GM19452 (cell line): ENCODE data around the gene SCN4A.
"Not testable (repeated sequence)": the region's sequence is repeated elsewhere in the genome, so short reads cannot be mapped to it uniquely, and the experiment has no call there.

Experiments used
- ATAC-seq: cut with Tn5 transposase; IDR thresholded peaks from one replicate; pipeline ENCODE4 v1.9.1; 2021; ENCODE audit not compliant: unreplicated experiment

Gene SCN4A

DNA sequence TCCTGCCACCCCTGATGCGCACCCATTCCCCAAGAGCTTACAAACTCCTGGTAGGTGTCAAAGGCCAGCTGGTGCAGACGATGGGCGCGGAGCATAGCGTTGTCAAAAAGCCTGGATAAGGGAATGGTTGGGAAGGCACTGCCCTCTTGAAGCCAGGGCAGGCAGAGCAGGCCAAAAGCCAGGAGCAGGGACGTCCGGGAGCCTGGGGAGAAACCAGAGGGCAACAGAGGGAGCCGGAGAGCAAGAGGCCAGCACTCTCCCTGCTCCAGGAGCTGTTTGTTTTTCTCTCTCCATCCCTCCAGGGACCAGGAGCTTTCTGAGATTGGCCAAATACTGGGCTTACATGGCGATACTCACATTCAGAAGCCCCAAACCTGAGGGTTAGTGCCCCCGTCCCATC lies 54.4 kb downstream of the SCN4A start:
- no peak for ATAC-seq

DNA sequence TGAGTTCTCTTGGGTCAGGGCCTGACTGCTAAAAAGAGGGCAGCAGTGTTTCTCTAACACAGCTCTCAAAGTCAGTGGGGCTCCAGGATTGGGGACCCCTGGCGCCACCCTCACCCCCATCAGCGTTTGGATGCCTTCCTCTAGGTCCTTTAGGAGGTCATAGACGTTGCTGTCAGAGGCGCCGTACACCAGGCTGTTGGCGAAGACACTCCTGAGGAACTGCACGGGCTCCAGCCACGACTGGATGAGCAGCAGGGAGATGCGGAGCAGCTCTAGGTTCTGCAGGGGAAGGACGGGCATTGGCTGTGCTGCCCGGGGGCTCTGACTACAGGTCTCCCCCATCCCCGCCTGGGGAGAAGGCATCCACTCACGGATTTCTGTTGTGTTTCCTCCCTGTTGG lies 55.1 kb downstream of the SCN4A start:
- ATAC-seq: no peak

DNA sequence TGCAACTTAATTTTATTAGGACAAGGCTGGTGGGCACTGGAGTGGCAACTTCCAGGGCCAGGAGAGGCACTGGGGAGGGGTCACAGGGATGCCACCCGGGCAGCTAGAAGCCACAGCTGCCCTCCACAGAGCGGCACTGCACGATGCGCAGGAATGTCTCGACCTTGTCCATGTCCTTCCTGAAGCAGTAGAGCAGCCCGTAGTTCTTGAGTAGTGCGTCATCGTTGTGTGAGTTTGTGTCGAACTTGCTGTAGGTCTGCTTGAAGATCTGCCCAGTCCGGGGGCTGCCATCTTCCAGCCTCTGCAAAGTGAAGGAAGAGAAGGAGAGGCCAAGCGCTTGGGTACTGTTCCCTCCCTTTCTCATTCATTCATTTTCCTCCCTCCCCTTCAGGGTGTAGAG lies 55.5 kb downstream of the SCN4A start:
- ATAC-seq: not testable (repeated sequence)

DNA sequence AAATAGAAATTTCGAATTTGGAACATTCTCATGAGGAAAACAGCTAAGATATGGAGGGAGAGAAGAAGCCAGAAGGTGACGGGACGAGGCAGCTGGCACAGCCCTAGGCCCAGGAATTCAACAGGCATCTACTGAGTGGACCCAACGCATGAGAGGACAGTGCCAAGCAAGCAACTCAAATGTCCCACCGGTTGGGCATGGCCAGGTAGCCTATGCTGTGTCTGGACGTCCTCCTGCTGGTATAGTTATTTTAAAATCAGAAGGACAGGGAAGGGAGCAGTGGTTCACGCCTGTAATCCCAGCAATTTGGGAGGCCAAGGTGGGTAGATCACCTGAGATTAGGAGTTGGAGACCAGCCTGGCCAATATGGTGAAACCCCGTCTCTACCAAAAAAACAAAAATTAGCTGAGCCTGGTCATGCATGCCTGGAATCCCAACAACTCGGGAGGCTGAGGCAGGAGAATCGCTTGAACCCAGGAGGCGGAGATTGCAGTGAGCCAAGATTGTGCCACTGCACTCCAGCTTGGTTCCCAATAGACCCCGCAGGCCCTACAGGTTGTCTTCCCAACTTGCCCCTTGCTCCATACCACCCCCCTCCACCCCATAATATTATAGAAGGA lies 56.0 kb downstream of the SCN4A start:
- no peak for ATAC-seq

DNA sequence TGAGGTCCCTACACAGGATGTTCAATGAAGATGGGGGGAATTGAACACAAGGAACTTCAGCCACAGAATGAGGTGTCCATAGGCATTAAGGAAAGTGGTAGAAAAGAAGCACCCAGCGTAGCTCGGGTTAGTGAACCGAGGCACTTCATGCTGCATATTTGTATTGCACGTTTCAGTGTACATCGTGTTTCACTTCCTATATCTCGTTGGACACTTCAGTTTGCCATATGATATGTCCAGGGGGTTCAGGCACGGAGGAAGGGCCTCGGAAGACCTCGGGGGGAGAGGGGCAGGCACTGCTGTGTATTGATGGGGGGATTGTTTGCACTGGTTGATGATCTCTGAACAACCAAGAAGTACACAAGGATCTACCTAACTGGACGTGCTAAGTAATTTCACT lies 57.0 kb downstream of the SCN4A start:
- ATAC-seq: not testable (repeated sequence)

DNA sequence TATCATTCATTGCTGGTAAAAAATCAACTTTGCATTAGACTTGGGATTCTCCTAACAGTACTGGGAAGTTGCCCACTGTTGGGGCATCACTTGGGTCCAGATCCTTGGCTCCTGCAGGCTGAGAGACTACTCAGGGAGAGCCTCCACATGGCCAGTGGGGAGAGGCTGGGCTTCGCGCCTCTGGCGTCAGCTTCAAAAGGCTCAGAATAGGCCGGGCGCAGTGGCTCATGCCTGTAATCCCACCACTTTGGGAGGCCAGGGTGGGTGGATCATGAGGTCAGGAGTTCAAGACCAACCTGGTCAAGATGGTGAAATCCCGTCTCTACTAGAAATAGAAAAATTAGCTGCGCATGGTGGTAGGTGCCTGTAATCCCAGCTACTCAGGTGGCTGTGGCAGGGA lies 58.2 kb downstream of the SCN4A start:
- no peak for ATAC-seq

DNA sequence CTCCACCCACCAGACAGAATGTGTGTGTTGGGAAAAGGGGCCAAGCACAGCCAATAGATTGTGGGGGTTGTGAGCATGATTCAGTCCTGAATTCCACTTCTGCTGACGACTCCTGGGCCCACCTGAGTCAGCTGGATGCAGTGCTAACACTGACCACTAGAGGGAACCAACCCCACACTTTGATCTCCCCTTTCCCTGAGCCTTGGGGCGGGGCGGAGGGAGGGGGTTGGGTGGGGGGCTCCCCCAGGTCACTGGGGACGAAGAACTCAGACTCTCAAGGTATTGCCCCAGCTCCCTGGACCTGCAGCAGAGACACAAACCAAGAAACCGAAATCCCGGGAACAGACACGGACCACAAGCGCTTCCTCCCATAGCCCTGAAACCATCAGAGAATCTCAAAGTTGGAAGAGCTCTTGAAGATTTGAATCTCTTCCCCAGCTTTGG lies 61.0 kb downstream of the SCN4A start:
- ATAC-seq: no peak

DNA sequence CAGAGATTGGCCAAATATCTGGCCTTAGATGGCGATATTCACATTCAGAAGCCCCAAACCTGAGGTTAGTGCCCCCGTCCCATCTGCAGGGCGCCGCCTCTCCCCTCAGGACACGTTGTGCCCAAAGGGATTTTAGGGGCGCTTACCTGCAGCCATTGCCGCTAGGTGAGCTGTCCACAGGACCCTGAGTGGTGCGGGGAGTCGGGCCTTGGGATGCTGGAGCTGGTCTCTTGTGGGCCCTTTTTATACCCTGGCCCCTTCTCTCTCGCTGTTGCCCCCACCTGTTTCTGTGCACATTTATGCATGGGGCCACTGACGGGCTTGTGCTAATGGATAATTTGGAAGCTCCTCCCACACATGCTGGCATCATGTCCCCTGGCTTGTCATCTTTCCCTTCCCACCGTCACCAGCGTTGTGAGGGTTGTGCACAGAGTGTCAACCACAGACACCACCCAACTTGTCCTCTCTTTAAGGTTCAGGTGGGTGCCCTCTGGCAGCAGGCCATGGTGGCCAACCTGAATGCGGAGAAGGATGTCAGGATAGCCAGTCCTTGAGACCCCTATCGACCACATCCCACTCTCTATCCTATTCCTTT lies 61.6 kb downstream of the SCN4A start, which contains the start of gene CSHL1:
Gene CSHL1 (minus strand): TSS at position 218 of the 595 bp plus-strand sequence. CDS start 62 bp downstream, at position 156.
- ATAC-seq: no peak

DNA sequence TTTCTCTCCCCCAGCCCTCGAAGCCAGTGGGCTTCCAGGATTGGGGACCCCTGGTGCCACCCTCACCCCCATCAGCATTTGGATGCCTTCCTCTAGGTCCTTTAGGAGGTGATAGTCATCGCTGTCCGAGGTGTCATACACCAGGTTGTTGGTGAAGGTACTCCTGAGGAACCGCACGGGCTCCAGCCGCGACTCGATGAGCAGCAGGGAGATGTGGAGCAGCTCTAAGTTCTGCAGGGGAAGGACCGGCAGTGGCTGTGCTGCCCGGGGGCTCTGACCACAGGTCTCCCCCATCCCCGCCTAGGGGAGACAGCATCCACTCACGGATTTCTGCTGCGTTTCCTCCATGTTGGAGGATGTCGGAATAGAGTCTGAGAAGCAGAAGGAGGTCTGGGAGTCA lies 62.6 kb downstream of the SCN4A start:
- ATAC-seq: no peak

DNA sequence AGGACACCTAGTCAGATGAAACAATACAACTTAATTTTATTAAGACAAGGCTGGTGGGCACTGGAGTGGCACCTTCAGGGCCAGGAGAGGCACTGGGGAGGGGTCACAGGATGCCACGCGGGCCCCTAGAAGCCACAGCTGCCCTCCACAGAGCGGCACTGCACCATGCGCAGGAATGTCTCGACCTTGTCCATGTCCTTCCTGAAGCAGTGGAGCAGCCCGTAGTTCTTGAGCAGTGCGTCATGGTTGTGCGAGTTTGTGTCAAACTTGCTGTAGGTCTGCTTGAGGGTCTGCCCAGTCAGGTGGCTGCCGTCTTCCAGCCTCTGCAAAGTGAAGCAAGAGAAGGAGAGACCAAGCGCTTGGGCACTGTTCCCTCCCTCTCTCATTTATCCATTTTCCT lies 63.1 kb downstream of the SCN4A start:
- ATAC-seq: not testable (repeated sequence)

DNA sequence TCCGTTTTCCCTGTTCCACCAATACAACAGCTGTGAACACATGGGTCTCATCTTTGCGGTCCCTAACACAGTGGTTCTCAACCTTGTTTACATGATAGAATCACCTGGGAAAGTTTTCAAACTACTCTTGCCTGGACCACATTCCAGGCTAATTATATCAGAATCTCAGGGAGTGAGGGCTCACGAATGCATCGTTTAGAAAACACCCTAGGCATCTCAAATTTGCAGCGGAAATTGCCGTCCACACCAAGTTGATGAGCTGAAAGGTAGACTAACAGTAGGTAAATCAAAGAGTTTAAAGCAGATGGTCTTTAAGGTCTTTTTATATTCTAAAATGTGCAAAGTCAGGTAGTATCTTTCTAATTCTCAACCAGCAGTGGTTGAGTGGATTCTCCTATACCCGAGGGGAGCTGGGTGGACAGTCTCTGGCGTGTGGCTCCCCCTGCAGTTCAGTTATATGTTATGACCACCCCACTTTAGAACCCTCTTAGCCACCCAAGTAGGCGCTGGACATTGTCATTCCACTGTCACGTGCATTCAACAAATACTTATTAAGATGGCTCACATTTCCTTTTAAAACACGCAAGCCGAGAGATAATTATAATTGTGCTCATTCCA lies 65.4 kb downstream of the SCN4A start:
- not testable (repeated sequence) for ATAC-seq

DNA sequence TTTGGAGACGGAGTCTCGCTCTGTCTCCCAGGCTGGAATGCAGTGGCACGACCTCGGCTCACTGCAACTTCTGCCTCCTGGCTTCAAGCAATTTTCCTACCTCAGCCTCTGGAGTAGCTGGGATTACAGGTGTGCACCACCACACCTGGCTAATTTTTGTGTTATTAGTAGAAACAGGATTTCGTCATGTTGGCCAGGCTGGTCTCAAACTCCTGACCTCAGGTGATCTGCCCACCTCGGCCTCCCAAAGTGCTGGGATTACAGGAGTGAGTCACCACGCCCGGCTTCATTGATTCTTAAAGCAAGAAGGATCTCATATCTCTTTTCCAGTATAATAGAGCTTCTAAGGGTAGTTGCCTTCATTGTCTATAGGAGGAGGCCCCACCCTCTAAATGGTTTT lies 67.9 kb downstream of the SCN4A start:
- not testable (repeated sequence) for ATAC-seq

DNA sequence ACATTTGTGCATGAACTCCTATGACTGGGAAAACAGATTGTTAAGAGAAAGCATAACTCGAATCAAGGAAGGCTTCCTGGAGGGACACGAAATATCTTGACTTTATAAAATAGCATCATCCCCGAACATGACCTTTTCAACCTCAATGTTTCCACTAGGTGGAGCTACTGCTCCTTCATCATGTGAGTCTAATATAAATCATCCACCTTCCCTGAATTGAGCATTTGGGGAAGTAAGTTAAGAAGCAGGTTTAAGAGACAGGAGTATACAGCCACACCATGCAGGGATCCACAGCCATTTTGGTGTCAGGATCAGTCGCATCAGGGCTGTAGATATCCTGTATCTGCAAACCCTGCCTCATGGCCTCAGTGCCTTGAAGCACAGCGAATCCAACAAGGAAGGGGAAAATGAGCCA lies 68.9 kb downstream of the SCN4A start:
- not testable (repeated sequence) for ATAC-seq

DNA sequence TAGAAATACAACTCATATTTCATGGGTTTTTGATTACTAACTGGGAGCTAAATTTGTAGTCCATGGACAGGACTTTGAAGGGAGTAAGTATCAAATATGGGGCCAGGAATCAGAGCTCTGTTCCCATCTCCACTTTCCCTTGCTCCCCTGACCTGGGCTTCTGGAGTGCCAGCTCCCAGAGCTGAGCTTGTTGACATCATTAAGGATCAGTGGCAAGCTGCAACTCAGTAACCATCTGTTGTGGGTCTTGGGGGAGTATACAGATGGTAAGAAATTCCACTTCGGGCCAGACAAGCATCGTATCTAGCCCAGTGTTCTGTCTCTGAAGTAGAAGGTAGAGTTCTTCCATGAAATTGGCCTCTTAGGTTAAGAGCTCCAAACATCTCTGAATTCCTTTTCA lies 70.7 kb downstream of the SCN4A start:
- not testable (repeated sequence) for ATAC-seq

DNA sequence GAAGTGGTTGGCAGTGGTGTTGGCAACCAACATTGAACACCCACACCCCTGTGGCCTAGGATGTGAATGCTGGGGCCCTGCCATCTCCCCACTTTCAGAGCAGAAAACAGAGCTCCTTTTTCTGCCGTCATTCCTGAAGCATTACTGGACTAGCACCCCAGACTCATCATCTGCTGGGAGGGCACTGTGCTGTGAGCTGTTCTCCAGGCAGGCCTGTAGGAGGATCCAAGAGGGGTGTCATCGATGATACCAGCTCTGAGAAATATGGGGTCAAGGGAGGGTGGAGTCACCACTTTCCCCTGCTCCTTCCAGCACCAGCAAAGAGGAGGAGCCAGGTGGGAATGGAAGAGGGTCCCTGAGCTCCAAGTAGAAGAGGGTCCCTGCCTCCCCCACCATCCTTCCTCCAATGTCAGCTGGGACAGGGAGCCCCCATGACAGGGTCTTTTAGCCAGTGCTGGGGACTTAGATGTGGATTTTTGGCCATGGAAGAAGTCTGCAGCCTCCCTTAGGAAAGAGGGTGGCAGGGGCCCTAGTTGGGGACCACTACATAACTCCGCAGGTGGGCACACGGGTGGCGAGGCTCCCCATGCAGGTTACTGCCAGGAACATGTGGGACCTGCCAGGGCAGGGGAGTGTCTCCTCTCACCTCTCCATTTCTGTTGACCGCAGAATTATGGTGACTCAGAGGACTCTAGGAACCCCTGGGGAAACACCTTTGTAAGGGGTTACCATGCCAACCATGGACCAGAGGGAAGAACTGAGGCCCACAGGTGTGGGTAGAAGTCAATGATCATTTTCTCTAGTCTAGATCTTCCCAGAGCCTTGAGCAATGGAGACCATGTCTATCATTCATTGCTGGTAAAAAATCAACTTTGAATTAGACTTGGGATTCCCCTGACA lies 73.6 kb downstream of the SCN4A start:
- ATAC-seq: not testable (repeated sequence)

DNA sequence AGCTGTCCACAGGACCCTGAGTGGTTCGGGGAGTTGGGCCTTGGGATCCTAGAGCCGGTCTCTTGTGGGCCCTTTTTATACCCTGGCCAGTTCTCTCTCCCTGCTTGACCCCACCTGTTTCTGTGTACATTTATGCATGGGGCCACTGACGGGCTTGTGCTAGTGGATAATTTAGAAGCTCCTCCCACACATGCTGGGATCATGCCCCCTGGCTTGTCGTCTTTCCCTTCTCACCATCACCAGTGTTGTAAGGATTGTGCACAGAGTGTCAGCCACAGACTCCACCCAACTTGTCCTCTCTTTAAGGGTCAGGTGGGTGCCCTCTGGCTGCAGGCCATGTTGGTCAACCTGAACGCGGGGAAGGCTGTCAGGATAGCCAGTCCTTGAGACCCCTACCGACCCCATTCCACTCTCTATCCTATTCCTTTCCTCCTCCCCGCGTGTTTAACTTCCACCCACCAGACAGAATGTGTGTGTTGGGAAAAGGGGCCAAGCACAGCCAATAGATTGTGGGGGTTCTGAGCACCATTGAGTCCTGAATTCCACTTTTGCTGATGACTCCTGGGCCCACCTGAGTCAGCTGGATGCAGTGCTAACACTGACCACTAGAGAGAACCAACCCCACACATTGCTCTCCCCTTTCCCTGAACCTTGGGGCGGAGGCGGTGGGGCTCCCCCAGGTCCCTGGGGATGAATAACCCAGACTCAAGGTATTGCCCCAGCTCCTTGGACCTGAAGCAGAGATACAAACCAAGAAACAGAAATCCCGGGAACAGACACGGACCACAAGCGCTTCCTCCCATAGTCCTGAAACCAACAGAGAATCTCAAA lies 76.0 kb downstream of the SCN4A start, which contains the start of gene CSH1:
Gene CSH1 (minus strand): TSS at position 51 of the 831 bp plus-strand sequence. CDS start 63 bp downstream, outside the sequence.
- not testable (repeated sequence) for ATAC-seq

DNA sequence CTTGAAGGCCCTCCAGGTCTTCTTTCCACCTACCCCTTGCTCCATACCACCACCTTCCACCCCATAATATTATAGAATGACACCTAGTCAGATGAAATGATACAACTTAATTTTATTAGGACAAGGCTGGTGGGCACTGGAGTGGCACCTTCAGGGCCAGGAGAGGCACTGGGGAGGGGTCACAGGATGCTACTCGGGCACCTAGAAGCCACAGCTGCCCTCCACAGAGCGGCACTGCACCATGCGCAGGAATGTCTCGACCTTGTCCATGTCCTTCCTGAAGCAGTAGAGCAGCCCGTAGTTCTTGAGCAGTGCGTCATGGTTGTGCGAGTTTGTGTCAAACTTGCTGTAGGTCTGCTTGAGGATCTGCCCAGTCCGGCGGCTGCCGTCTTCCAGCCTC lies 77.9 kb downstream of the SCN4A start:
- not testable (repeated sequence) for ATAC-seq

DNA sequence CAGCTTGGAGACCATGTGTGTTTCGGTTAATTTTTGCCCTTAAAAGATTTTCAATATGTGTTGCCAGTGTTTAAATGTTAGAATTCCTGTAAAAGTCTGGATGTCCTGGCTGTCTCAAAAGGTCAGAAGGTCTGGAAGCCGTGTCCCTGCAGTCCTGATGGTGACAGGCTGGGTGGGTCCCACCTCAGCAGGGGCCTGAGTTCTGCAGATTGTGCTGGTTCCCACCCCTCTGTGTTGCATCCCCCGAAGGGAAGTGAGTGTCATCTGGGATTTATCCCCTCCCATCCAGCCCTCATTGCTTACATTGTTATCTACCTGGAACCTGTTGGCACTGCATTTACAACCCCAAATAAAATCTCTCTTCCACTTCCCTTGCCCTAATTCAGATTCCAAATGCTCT lies 78.7 kb downstream of the SCN4A start:
- ATAC-seq: not testable (repeated sequence)

DNA sequence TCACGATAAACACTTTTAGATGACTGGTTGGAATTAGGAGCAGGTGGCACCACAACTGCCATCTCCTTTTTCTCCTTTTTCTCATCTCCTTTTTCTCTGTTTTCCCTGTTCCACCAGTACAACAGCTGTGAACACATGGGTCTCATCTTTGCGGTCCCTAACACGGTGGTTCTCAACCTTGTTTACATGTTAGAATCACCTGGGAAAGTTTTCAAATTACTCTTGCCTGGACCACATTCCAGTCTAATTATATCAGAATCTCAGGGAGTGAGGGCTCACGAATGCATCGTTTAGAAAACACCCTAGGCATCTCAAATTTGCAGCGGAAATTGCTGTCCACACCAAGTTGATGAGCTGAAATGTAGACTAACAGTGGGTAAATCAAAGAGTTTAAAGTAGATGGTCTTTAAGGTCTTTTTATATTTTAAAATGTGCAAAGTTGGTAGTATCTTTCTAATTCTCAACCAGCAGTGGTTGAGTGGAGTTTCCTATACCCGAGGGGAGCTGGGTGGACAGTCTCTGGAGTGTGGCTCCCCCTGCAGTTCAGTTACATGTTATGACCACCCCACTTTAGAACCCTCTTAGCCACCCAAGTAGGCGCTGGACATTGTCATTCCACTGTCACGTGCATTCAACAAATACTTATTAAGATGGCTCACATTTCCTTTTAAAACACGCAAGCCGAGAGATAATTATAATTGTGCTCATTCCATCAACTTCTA lies 80.2 kb downstream of the SCN4A start:
- not testable (repeated sequence) for ATAC-seq
